Neural progenitor cell (in vitro differentiated cells): ENCODE results near the gene HSD17B8. TPM values are rescaled to one million over a fixed set of nuclear protein-coding genes. Genes with fewer than 3 reads are reported as not detected.

Experiments
- DNase-seq: peaks from one replicate; pipeline ENCODE4 v3.0.0-alpha.2; 2016; ENCODE audit warnings: low spot score
- H2AFZ ChIP-seq: fragments of 200-600 bp; sonication (generic); replicated peaks from 2 replicates; pipeline ENCODE4 v1.6.1; 2016; ENCODE audit warnings: antibody characterized with exemption
- H3F3A ChIP-seq: fragments of 200-600 bp; sonication (generic); 2 replicates; pipeline ENCODE4 v1.6.1; 2016; ENCODE audit warnings: antibody characterized with exemption, low read depth
- H3K27ac ChIP-seq: fragments of 200-600 bp; sonication (generic); 2 replicates; pipeline ENCODE4 v1.5.1; 2016; ENCODE audit warnings: mild to moderate bottlenecking
- H3K27me3 ChIP-seq: fragments of 200-600 bp; sonication (generic); 2 replicates; pipeline ENCODE4 v1.6.1; 2016; ENCODE audit warnings: mild to moderate bottlenecking, moderate library complexity
- H3K36me3 ChIP-seq: fragments of 200-600 bp; sonication (generic); 2 replicates; pipeline ENCODE4 v1.5.1; 2016
- H3K4me1 ChIP-seq: fragments of 200-600 bp; sonication (generic); 2 replicates; pipeline ENCODE4 v1.6.1; 2016; ENCODE audit warnings: mixed run types
- H3K4me2 ChIP-seq: fragments of 200-600 bp; sonication (generic); 2 replicates; pipeline ENCODE4 v1.6.1; 2016
- H3K4me3 ChIP-seq: fragments of 200-600 bp; sonication (generic); 2 replicates; pipeline ENCODE4 v1.5.1; 2016
- H3K79me2 ChIP-seq: fragments of 200-600 bp; sonication (generic); 2 replicates; pipeline ENCODE4 v1.6.1; 2016; ENCODE audit warnings: low read depth
- H3K9ac ChIP-seq: fragments of 200-600 bp; sonication (generic); 2 replicates; pipeline ENCODE4 v1.6.1; 2016
- H3K9me3 ChIP-seq: fragments of 200-600 bp; sonication (generic); 2 replicates; pipeline ENCODE4 v1.5.1; 2016; ENCODE audit warnings: low read depth
- H4K20me1 ChIP-seq: fragments of 200-600 bp; sonication (generic); 2 replicates; pipeline ENCODE4 v1.6.1; 2016; ENCODE audit warnings: low read depth
- H3K27ac Mint-ChIP-seq: 3 replicates; pipeline ENCODE4 v1.8.0; 2021; ENCODE audit warnings: mixed read lengths
- H3K27me3 Mint-ChIP-seq: 2 replicates; pipeline ENCODE4 v1.8.0; 2022; ENCODE audit warnings: low read depth, mild to moderate bottlenecking, inconsistent platforms, moderate library complexity, mixed read lengths; ENCODE audit not compliant: insufficient read depth
- H3K36me3 Mint-ChIP-seq: 3 replicates; pipeline ENCODE4 v1.8.0; 2021; ENCODE audit warnings: mixed read lengths
- H3K4me1 Mint-ChIP-seq: 3 replicates; pipeline ENCODE4 v1.8.0; 2021; ENCODE audit warnings: mixed read lengths
- H3K4me3 Mint-ChIP-seq: 3 replicates; pipeline ENCODE4 v1.8.0; 2021; ENCODE audit warnings: mild to moderate bottlenecking, moderate library complexity, mixed read lengths
- H3K9me3 Mint-ChIP-seq: 3 replicates; pipeline ENCODE4 v1.8.0; 2020; ENCODE audit warnings: mixed read lengths
- CTCF ChIP-seq: fragments of 200-600 bp; sonication (generic); IDR thresholded peaks from 2 replicates; pipeline ENCODE4 v1.5.1; 2017; ENCODE audit warnings: antibody characterized with exemption, mild to moderate bottlenecking
- EZH2 ChIP-seq: fragments of 200-600 bp; sonication (generic); IDR thresholded peaks from 2 replicates; pipeline ENCODE4 v1.6.1; 2017; ENCODE audit warnings: antibody characterized with exemption, mild to moderate bottlenecking, moderate library complexity
- EZH2phosphoT487 ChIP-seq: fragments of 200-600 bp; sonication (generic); IDR thresholded peaks from 2 replicates; pipeline ENCODE4 v1.6.1; 2017; ENCODE audit warnings: antibody characterized with exemption
- total RNA-seq: library from RNA; depleted of rRNA; stranded (reverse); fragments of >200 nt; gene quantifications from 2 replicates; pipeline ENCODE4 v1.2.3, GENCODE V29; 2015; ENCODE audit warnings: low replicate concordance

The HSD17B8 gene
- total RNA-seq, 1 donor from 2014 or later, result 4.8 TPM

DNA sequence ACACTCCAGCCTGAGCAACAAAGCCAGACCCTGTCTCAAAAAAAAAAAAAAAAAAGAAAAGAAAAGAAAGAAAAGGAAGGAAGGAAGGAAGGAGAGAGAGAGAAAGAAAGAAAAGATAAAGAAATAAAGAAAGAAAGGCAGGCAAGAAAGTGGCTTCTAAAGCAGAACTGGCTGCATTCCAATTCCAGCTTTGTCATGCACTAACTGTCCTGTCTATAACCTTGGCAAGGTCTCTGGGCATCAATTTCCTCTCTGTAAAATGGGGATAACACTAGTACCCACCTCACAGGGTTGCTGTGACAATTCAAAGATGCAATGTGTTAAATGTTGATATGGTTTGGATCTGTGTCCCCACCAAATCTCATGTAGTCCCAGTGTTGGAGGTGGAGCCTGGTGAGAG is 31.9 kb downstream of the HSD17B8 start:
- no peaks in the 10 kb centered on the region for H3K9me3 ChIP-seq
- Mint-ChIP-seq H3K27ac (no peak overlapping the region), H3K9me3 (no peaks in the 10 kb centered on the region)

DNA sequence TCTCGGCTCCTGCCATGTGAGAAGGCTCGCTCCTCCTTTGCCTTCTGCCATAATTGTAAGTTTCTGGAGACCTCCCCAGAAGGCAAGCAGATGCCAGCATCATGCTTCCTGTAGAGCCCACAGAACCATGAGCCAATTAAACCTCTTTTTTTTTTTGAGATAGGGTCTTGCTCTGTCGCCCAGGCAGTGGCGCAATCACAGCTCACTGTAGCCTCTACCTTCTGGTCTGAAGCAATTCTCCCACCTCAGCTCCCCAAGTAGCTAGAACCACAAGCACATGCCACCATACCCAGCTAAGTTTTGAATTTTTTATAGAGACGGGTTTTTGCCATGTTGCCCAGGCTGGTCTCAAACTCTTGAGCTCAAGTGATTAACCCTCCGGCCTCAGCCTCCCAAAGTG is 32.4 kb downstream of the HSD17B8 start:
- H3K9me3 ChIP-seq, result no peaks in the 10 kb centered on the region
- no peak overlapping the region for H3K27ac ChIP-seq
- H3K79me2 ChIP-seq, result no peaks in the 10 kb centered on the region
- no peaks in the 10 kb centered on the region for H4K20me1 ChIP-seq
- H3K4me1 Mint-ChIP-seq, result peaks cover 14% of the 10 kb centered on the region
- H3K9ac ChIP-seq, result no peak overlapping the region
- no peak overlapping the region for H3K4me2 ChIP-seq
- TF ChIP-seq CTCF, result no peak
- no peak for TF ChIP-seq EZH2
- TF ChIP-seq EZH2phosphoT487, result no peak
- no peaks in the 10 kb centered on the region for H3K36me3 ChIP-seq
- H3K4me3 Mint-ChIP-seq, result no peak overlapping the region
- H3K4me3 ChIP-seq, result no peak overlapping the region
- H3K36me3 Mint-ChIP-seq, result no peaks in the 10 kb centered on the region
- peaks cover 14% of the 10 kb centered on the region for H3K27me3 Mint-ChIP-seq
- no peak overlapping the region for H2AFZ ChIP-seq
- no peaks in the 10 kb centered on the region for H3K9me3 Mint-ChIP-seq
- H3K27ac Mint-ChIP-seq, result no peak overlapping the region
- DNase-seq, result no peak
- H3F3A ChIP-seq, result no peaks in the 10 kb centered on the region
- H3K4me1 ChIP-seq, result peaks cover 8% of the 10 kb centered on the region
- H3K27me3 ChIP-seq, result peaks cover 40% of the 10 kb centered on the region

More for the DNA sequence above, 31.9 kb downstream of the HSD17B8 start:
- H3K4me1 Mint-ChIP-seq, result peaks cover 14% of the 10 kb centered on the region
- peaks cover 14% of the 10 kb centered on the region for H3K27me3 Mint-ChIP-seq
- Histone ChIP-seq H3K9ac (no peak overlapping the region), H2AFZ (no peak overlapping the region), H3K27me3 (peaks cover 37% of the 10 kb centered on the region), H3F3A (no peaks in the 10 kb centered on the region), H3K36me3 (no peaks in the 10 kb centered on the region), H3K4me2 (no peak overlapping the region), H4K20me1 (no peaks in the 10 kb centered on the region), H3K4me3 (no peak overlapping the region), H3K79me2 (no peaks in the 10 kb centered on the region), H3K27ac (no peak overlapping the region), H3K4me1 (peaks cover 8% of the 10 kb centered on the region)
- no peak for DNase-seq
- H3K4me3 Mint-ChIP-seq, result no peak overlapping the region
- no peaks in the 10 kb centered on the region for H3K36me3 Mint-ChIP-seq
- TF ChIP-seq EZH2 (no peak), CTCF (no peak), EZH2phosphoT487 (no peak)

GRCh38 chr6:33237741-33238140 is 33.3 kb downstream of the HSD17B8 start:
- TF ChIP-seq EZH2, result no peak
- Histone ChIP-seq H3K27ac (no peak overlapping the region), H3K27me3 (peaks cover 48% of the 10 kb centered on the region), H3K4me1 (peaks cover 8% of the 10 kb centered on the region), H3K9me3 (no peaks in the 10 kb centered on the region), H3K79me2 (no peaks in the 10 kb centered on the region), H4K20me1 (no peaks in the 10 kb centered on the region), H3K4me3 (no peak overlapping the region), H3K4me2 (no peak overlapping the region), H2AFZ (no peak overlapping the region), H3K9ac (no peak overlapping the region), H3F3A (no peaks in the 10 kb centered on the region), H3K36me3 (no peaks in the 10 kb centered on the region)
- Mint-ChIP-seq H3K4me1 (peaks cover 14% of the 10 kb centered on the region), H3K27ac (no peak overlapping the region), H3K27me3 (peaks cover 19% of the 10 kb centered on the region), H3K4me3 (no peak overlapping the region), H3K9me3 (no peaks in the 10 kb centered on the region), H3K36me3 (no peaks in the 10 kb centered on the region)
- no peak for DNase-seq

GRCh38 chr6:33241968-33242367 is 37.5 kb downstream of the HSD17B8 start:
- Mint-ChIP-seq H3K27ac (no peak overlapping the region), H3K36me3 (no peaks in the 10 kb centered on the region), H3K4me3 (no peak overlapping the region), H3K4me1 (peaks cover 3% of the 10 kb centered on the region), H3K9me3 (no peaks in the 10 kb centered on the region), H3K27me3 (peaks cover 20% of the 10 kb centered on the region)
- H3K9me3 ChIP-seq, result no peaks in the 10 kb centered on the region
- no peaks in the 10 kb centered on the region for H3F3A ChIP-seq
- H3K4me3 ChIP-seq, result no peak overlapping the region
- no peaks in the 10 kb centered on the region for H3K79me2 ChIP-seq
- DNase-seq, result no peak
- H3K36me3 ChIP-seq, result no peaks in the 10 kb centered on the region
- H3K27ac ChIP-seq, result no peak overlapping the region
- H3K4me1 ChIP-seq, result no peaks in the 10 kb centered on the region
- H4K20me1 ChIP-seq, result no peaks in the 10 kb centered on the region
- H2AFZ ChIP-seq, result no peak overlapping the region
- no peak overlapping the region for H3K4me2 ChIP-seq
- TF ChIP-seq CTCF (no peak), EZH2phosphoT487 (no peak), EZH2 (no peak)
- H3K27me3 ChIP-seq, result peaks cover 68% of the 10 kb centered on the region
- no peak overlapping the region for H3K9ac ChIP-seq
